MM.1S (cell line): Measurements from ENCODE around the gene ARL3.
"Not testable (repeated sequence)": the region's sequence is repeated elsewhere in the genome, so short reads cannot be mapped to it uniquely, and the experiment has no call there.

Experiments used
- CTCF ChIP-seq: fragments of 300-600 bp; sonication (generic); IDR thresholded peaks from 2 replicates; pipeline ENCODE4 v1.5.1; 2016; ENCODE audit warnings: antibody characterized with exemption, low read length, mixed read lengths
- EZH2 ChIP-seq: fragments of 300-600 bp; sonication (generic); optimal IDR thresholded peaks from 2 replicates; pipeline ENCODE3; 2017; ENCODE audit warnings: low read depth, mild to moderate bottlenecking, antibody characterized with exemption, low read length, mixed read lengths

- TF ChIP-seq EZH2, CTCF: not testable (repeated sequence)
Observed at GRCh38 chr10:102742313-102742712, 28.1 kb upstream of the ARL3 start.
